IMR-90 (cell line): ENCODE data around the gene SETDB1. TPM values are rescaled to one million over a fixed set of nuclear protein-coding genes. Genes with fewer than 3 reads are reported as not detected.

ENCODE experiments used
- ATAC-seq: fragments of 200-7000 bp; cut with Tn5 transposase; 2 replicates; pipeline ENCODE4 v1.9.1; 2020; ENCODE audit warnings: low read depth, mild to moderate bottlenecking, moderate library complexity
- BruUV-seq: library from RNA; stranded (reverse); fragments of 400-500 nt; replicated peaks from 2 replicates; lab custom pipeline; 2021; lab: Mats Ljungman, UMichigan
- CTCF ChIA-PET: fragments of 300-600 bp; formaldehyde crosslinking; extraction: SDS; loops from one replicate; lab custom pipeline; 2021; ENCODE audit warnings: antibody characterized with exemption; lab: Yijun Ruan, JAX
- POLR2A ChIA-PET: fragments of 300-600 bp; sonication (Branson Sonifier 250); formaldehyde crosslinking; loops from one replicate; lab custom pipeline; 2022; ENCODE audit warnings: antibody characterized with exemption; ENCODE audit not compliant: unreplicated experiment; lab: Charles Lee
- DNase-seq: peaks from one replicate; pipeline ENCODE4 v3.0.0; 2013
- H2AFZ ChIP-seq: replicated peaks from 2 replicates; pipeline ENCODE3; 2013; ENCODE audit warnings: low read length, mild to moderate bottlenecking; ENCODE audit not compliant: poor library complexity
- H2AK5ac ChIP-seq: 2 replicates; pipeline ENCODE4 v1.6.1; 2013; ENCODE audit warnings: low read depth, low read length, inconsistent platforms
- H2AK9ac ChIP-seq: replicated peaks from 2 replicates; pipeline ENCODE3; 2013; ENCODE audit warnings: mild to moderate bottlenecking, low read depth, low read length, moderate library complexity; ENCODE audit not compliant: poor library complexity
- H2BK120ac ChIP-seq: 2 replicates; pipeline ENCODE4 v1.6.1; 2013; ENCODE audit warnings: low read depth, low read length, inconsistent platforms
- H2BK15ac ChIP-seq: 3 replicates; pipeline ENCODE4 v1.6.1; 2013; ENCODE audit warnings: low read depth, low read length, inconsistent platforms
- H2BK20ac ChIP-seq: 2 replicates; pipeline ENCODE4 v1.6.1; 2013; ENCODE audit warnings: low read depth, mild to moderate bottlenecking, inconsistent platforms, low read length, moderate library complexity
- H2BK5ac ChIP-seq: 2 replicates; pipeline ENCODE4 v1.6.1; 2013; ENCODE audit warnings: mild to moderate bottlenecking, low read depth, low read length, inconsistent platforms; ENCODE audit not compliant: poor library complexity, severe bottlenecking
- H3K14ac ChIP-seq: replicated peaks from 2 replicates; pipeline ENCODE4 v1.6.1; 2013; ENCODE audit warnings: low read depth, low read length, inconsistent platforms
- H3K18ac ChIP-seq: 2 replicates; pipeline ENCODE4 v1.6.1; 2013; ENCODE audit warnings: low read depth, low read length, control low read depth
- H3K23ac ChIP-seq: 2 replicates; pipeline ENCODE4 v1.6.1; 2013; ENCODE audit warnings: low read depth, low read length, inconsistent platforms
- H3K27ac ChIP-seq: 2 replicates; pipeline ENCODE4 v1.5.1; 2013; ENCODE audit warnings: mild to moderate bottlenecking, control low read depth, low read length; ENCODE audit not compliant: insufficient read depth
- H3K27me3 ChIP-seq: 2 replicates; pipeline ENCODE4 v1.6.1; 2013; ENCODE audit warnings: low read length; ENCODE audit not compliant: control insufficient read depth, insufficient read depth
- H3K36me3 ChIP-seq: 2 replicates; pipeline ENCODE4 v1.6.1; 2013; ENCODE audit warnings: low read length, mixed read lengths; ENCODE audit not compliant: control insufficient read depth, insufficient read depth
- H3K4ac ChIP-seq: 2 replicates; pipeline ENCODE4 v1.6.1; 2013; ENCODE audit warnings: low read depth, low read length, inconsistent platforms
- H3K4me1 ChIP-seq: 2 replicates; pipeline ENCODE4 v1.6.1; 2013; ENCODE audit warnings: low read length, mixed read lengths; ENCODE audit not compliant: control insufficient read depth, insufficient read depth
- H3K4me2 ChIP-seq: 2 replicates; pipeline ENCODE4 v1.6.1; 2013; ENCODE audit warnings: low read depth, mild to moderate bottlenecking, control low read depth, low read length, moderate library complexity
- H3K4me3 ChIP-seq: 2 replicates; pipeline ENCODE4 v1.5.1; 2013; ENCODE audit warnings: low read depth, mild to moderate bottlenecking, control low read depth, low read length, moderate library complexity; ENCODE audit not compliant: insufficient read depth
- H3K56ac ChIP-seq: 2 replicates; pipeline ENCODE4 v1.6.1; 2013; ENCODE audit warnings: low read length, inconsistent platforms; ENCODE audit not compliant: insufficient read depth; ENCODE audit errors: extremely low read depth
- H3K79me1 ChIP-seq, 2 experiments: 2 replicates each; pipeline ENCODE4 v1.6.1; 2013; ENCODE audit warnings: low read length in 2 of 2, inconsistent platforms in 1 of 2, low read depth in 1 of 2
- H3K9ac ChIP-seq: 2 replicates; pipeline ENCODE4 v1.6.1; 2013; ENCODE audit warnings: low read depth, low read length, control low read depth
- H3K9me1 ChIP-seq: 2 replicates; pipeline ENCODE4 v1.6.1; 2013; ENCODE audit warnings: low read length, inconsistent platforms; ENCODE audit not compliant: insufficient read depth
- H3K9me3 ChIP-seq: 2 replicates; pipeline ENCODE4 v1.6.1; 2013; ENCODE audit warnings: low read length; ENCODE audit not compliant: control insufficient read depth, insufficient read depth
- H4K20me1 ChIP-seq: 2 replicates; pipeline ENCODE4 v1.6.1; 2013; ENCODE audit warnings: low read length, inconsistent platforms; ENCODE audit not compliant: insufficient read depth
- H4K5ac ChIP-seq: 2 replicates; pipeline ENCODE4 v1.6.1; 2013; ENCODE audit warnings: mild to moderate bottlenecking, low read depth, low read length, control low read depth
- H4K8ac ChIP-seq, 2 experiments: 2 replicates each; pipeline ENCODE4 v1.6.1; 2013; ENCODE audit warnings: low read depth in 2 of 2, low read length in 2 of 2, control low read depth in 1 of 2, inconsistent platforms in 1 of 2
- H4K91ac ChIP-seq: 2 replicates; pipeline ENCODE4 v1.6.1; 2013; ENCODE audit warnings: low read depth, low read length, inconsistent platforms; ENCODE audit not compliant: insufficient read depth
- BHLHE40 ChIP-seq: fragments of 150-350 bp; IDR thresholded peaks from 2 replicates; pipeline ENCODE4 v1.6.1; 2016; ENCODE audit warnings: mild to moderate bottlenecking, low read depth, low read length
- CEBPB ChIP-seq: IDR thresholded peaks from 2 replicates; pipeline ENCODE4 v1.6.1; 2012; ENCODE audit warnings: low read depth, low read length, improper control_type of control experiment
- CHD1 ChIP-seq: IDR thresholded peaks from 2 replicates; pipeline ENCODE4 v1.6.1; 2012; ENCODE audit warnings: low read depth, low read length, improper control_type of control experiment
- FOS ChIP-seq: fragments of 150-350 bp; IDR thresholded peaks from 2 replicates; pipeline ENCODE4 v1.6.1; 2016; ENCODE audit warnings: low read depth, low read length
- MAFK ChIP-seq: IDR thresholded peaks from 2 replicates; pipeline ENCODE4 v1.6.1; 2012; ENCODE audit warnings: low read depth, low read length, improper control_type of control experiment
- MAZ ChIP-seq: IDR thresholded peaks from 2 replicates; pipeline ENCODE4 v1.6.1; 2012; ENCODE audit warnings: low read depth, mild to moderate bottlenecking, low read length, improper control_type of control experiment, moderate library complexity, borderline replicate concordance
- MXI1 ChIP-seq: IDR thresholded peaks from 2 replicates; pipeline ENCODE4 v1.6.1; 2012; ENCODE audit warnings: low read depth, mild to moderate bottlenecking, low read length, moderate library complexity, borderline replicate concordance
- NFE2L2 ChIP-seq: fragments of 150-350 bp; IDR thresholded peaks from 2 replicates; pipeline ENCODE4 v1.6.1; 2016; ENCODE audit warnings: low read depth, mild to moderate bottlenecking, low read length
- POLR2A ChIP-seq: IDR thresholded peaks from 2 replicates; pipeline ENCODE4 v1.6.1; 2012; ENCODE audit warnings: mild to moderate bottlenecking, low read depth, low read length
- RAD21 ChIP-seq: IDR thresholded peaks from 2 replicates; pipeline ENCODE4 v1.6.1; 2012; ENCODE audit warnings: low read length, improper control_type of control experiment
- RCOR1 ChIP-seq: IDR thresholded peaks from 2 replicates; pipeline ENCODE4 v1.6.1; 2012; ENCODE audit warnings: mild to moderate bottlenecking, low read length, improper control_type of control experiment; ENCODE audit not compliant: insufficient replicate concordance
- RFX5 ChIP-seq: IDR thresholded peaks from 2 replicates; pipeline ENCODE4 v1.8.0; 2012; ENCODE audit warnings: low read depth, mild to moderate bottlenecking, low read length, moderate library complexity
- SMC3 ChIP-seq: fragments of 150-350 bp; IDR thresholded peaks from 2 replicates; pipeline ENCODE4 v1.6.1; 2016; ENCODE audit warnings: low read depth, mild to moderate bottlenecking, antibody characterized with exemption, low read length, moderate library complexity
- dilution Hi-C: fragments of 300-500 bp; cut with HindIII; formaldehyde crosslinking; loops from one replicate; pipeline ENCODE4 v1.14.3; 2018; ENCODE audit warnings: low sequenced_read_pairs; ENCODE audit not compliant: unreplicated experiment
- in situ Hi-C: fragments of 300-500 bp; cut with MboI; formaldehyde crosslinking; loops from 3 replicates; pipeline ENCODE4 v1.14.3; 2019; ENCODE audit warnings: low sequenced_read_pairs, inconsistent platforms, mixed read lengths
- intact Hi-C: fragments of 100-400 bp; cut with micrococcal nuclease; formaldehyde crosslinking; loops from 2 replicates; pipeline ENCODE4 v1.10.0; 2022
- polyA plus RNA-seq, 3 experiments: library from polyadenylated mRNA; depleted of rRNA; stranded (reverse); fragments of >200 nt; gene quantifications; 2 replicates each; pipeline ENCODE4 v1.2.3, GENCODE V29; 2012; ENCODE audit warnings: low replicate concordance in 1 of 3
- total RNA-seq: library from RNA; depleted of rRNA; stranded (reverse); fragments of >200 nt; gene quantifications from 2 replicates; pipeline ENCODE4 v1.2.3, GENCODE V29; 2012
- TF ChIP-seq, protein P1 (sequence below): fragments of 150-350 bp; IDR thresholded peaks from 2 replicates; pipeline ENCODE4 v1.6.1; 2016; ENCODE audit warnings: low read depth, mild to moderate bottlenecking, low read length, moderate library complexity, borderline replicate concordance
- TF ChIP-seq, protein P2 (sequence below): conservative IDR thresholded peaks from 2 replicates; pipeline ENCODE4 v1.5.1; 2012; ENCODE audit warnings: mild to moderate bottlenecking, low read depth, low read length, improper control_type of control experiment
- TF ChIP-seq, protein P3 (sequence below): fragments of 150-350 bp; IDR thresholded peaks from 2 replicates; pipeline ENCODE4 v1.6.1; 2017; ENCODE audit warnings: mild to moderate bottlenecking, antibody characterized with exemption, low read length, low read depth

SETDB1 gene
- total and polyA plus RNA-seq, 2 of the 4 experiments (the other 2 are of a cell fraction), result 18.7 to 22.9 TPM

DNA sequence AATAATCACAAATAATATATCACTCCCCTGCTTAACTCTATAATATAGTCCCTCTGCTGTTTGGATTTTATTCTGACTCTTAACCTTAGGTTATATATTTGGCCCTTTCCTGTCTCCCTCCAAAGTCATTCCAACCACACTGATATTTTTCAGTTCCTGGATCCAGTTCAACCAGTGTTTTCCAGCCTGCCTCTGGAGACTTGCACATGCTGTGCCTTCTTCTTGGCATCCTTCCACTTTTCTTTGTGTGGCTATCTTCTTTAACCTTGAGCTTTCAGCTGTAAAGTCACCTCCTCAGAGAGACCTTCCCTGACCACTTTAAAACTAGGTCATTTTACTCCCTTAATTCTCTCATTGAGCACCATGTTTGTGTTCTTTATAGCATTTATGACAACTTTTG is 29.1 kb downstream of the SETDB1 start:
- Histone ChIP-seq H3K4ac (no peak overlapping the region), H3K4me3 (no peak overlapping the region), H4K20me1 (no peaks in the 10 kb centered on the region), H4K8ac (no peak overlapping the region), H3K27me3 (no peaks in the 10 kb centered on the region), H2AK9ac (no peak overlapping the region), H3K23ac (no peak overlapping the region), H3K14ac (no peak overlapping the region), H3K4me2 (no peak overlapping the region), H4K91ac (no peak overlapping the region), H3K9ac (no peak overlapping the region), H3K18ac (no peak overlapping the region), H3K4me1 (no peaks in the 10 kb centered on the region), H3K27ac (no peak overlapping the region), H2BK120ac (no peak overlapping the region), H4K5ac (no peak overlapping the region), H2BK5ac (no peak overlapping the region), H3K36me3 (peaks cover 45% of the 10 kb centered on the region), H3K9me3 (no peaks in the 10 kb centered on the region), H3K9me1 (no peaks in the 10 kb centered on the region), H3K56ac (no peak overlapping the region), H2AFZ (no peak overlapping the region), H3K79me1 (no peaks in the 10 kb centered on the region; a peak in 2 of 4 replicates), H2BK15ac (no peak overlapping the region), H2AK5ac (no peak overlapping the region), H2BK20ac (no peak overlapping the region)
- in situ Hi-C loops (no loop called here), intact Hi-C loops (no loop called here), dilution Hi-C loops (no loop called here)
- BruUV-seq, result no TSS peak
- ChIA-PET CTCF (no interaction called here), POLR2A (no interaction called here)
- TF ChIP-seq MAZ (no peak), FOS (no peak), RFX5 (no peak), CEBPB (no peak), MXI1 (no peak), MAFK (no peak), CHD1 (no peak), NFE2L2 (no peak), BHLHE40 (no peak), RCOR1 (no peak), SMC3 (no peak), POLR2A (no peak), RAD21 (no peak)
- TF ChIP-seq, protein P1, sequence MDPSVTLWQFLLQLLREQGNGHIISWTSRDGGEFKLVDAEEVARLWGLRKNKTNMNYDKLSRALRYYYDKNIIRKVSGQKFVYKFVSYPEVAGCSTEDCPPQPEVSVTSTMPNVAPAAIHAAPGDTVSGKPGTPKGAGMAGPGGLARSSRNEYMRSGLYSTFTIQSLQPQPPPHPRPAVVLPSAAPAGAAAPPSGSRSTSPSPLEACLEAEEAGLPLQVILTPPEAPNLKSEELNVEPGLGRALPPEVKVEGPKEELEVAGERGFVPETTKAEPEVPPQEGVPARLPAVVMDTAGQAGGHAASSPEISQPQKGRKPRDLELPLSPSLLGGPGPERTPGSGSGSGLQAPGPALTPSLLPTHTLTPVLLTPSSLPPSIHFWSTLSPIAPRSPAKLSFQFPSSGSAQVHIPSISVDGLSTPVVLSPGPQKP, result no peak
- TF ChIP-seq, protein P2, sequence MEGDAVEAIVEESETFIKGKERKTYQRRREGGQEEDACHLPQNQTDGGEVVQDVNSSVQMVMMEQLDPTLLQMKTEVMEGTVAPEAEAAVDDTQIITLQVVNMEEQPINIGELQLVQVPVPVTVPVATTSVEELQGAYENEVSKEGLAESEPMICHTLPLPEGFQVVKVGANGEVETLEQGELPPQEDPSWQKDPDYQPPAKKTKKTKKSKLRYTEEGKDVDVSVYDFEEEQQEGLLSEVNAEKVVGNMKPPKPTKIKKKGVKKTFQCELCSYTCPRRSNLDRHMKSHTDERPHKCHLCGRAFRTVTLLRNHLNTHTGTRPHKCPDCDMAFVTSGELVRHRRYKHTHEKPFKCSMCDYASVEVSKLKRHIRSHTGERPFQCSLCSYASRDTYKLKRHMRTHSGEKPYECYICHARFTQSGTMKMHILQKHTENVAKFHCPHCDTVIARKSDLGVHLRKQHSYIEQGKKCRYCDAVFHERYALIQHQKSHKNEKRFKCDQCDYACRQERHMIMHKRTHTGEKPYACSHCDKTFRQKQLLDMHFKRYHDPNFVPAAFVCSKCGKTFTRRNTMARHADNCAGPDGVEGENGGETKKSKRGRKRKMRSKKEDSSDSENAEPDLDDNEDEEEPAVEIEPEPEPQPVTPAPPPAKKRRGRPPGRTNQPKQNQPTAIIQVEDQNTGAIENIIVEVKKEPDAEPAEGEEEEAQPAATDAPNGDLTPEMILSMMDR, result no peak
- TF ChIP-seq, protein P3, sequence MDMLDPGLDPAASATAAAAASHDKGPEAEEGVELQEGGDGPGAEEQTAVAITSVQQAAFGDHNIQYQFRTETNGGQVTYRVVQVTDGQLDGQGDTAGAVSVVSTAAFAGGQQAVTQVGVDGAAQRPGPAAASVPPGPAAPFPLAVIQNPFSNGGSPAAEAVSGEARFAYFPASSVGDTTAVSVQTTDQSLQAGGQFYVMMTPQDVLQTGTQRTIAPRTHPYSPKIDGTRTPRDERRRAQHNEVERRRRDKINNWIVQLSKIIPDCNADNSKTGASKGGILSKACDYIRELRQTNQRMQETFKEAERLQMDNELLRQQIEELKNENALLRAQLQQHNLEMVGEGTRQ, result no peak
- no peak for DNase-seq
- ATAC-seq, result no peak
